ENCODE measurements around the gene NAGLU.

DNA sequence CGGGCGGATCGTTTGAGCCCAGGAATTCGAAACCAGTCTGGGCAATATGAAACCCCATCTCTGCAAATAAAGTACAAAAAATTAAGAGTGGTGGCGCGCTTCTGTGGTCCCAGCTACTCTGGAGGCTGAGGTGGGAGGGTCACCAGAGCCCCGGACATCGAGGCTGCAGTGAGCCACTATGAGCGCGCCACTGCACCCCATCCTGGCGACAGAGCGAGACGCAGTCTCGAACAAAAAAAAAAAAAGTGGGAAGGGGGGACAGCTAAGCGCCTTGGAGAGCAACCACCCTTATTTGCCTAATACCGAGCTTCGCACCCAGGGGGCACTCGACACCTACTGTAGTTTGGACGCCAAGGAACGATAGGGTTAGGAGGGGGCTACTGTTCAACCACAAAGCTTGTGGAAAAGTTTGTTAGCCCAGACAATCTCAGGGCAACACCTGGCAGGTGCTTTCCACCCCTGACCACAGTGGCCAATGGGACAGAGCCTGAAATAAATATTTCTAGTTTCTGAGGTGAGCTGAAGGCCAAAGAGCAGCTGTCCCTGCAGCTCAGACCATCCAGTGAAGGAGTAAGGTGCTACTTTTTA lies 42.3 kb downstream of the NAGLU start:
- no peak for TF ChIP-seq ZNF274 (IDR thresholded peaks at IDR 0.05; ENCODE audit: low read depth, low read length)
- TF ChIP-seq SUZ12 (IDR thresholded peaks at IDR 0.05; ENCODE audit: extremely low read depth, insufficient read depth, insufficient read length), result no peak
- no peak for TF ChIP-seq YY1 (IDR thresholded peaks at IDR 0.05; ENCODE audit: insufficient read depth, insufficient read length)

All from NT2/D1 (cell line).